ENCODE results near the gene CLINT1. TPM values are rescaled to one million over a fixed set of nuclear protein-coding genes. Genes with fewer than 3 reads are reported as not detected.

Gene CLINT1
- polyA plus RNA-seq, 2 of the 4 experiments (the other 2 are of a cell fraction) = 89.7 to 185 TPM

- no peak for DNase-seq (ENCODE audit: low read depth in 1 of 2, low spot score in 1 of 2)
- ChIA-PET CTCF (interaction anchor here (0.7 to 6.9 kb wide), 2 partner anchors 12 to 21 kb away, joined by 3 to 30 read pairs; no protein-coding TSS in a partner anchor), POLR2A (no interaction called here)
- TF ChIP-seq HOXB5 (CRISPR knock-in tag; IDR thresholded peaks at IDR 0.05) (no peak), HOXA7 (CRISPR knock-in tag; IDR thresholded peaks at IDR 0.05) (no peak), MAFK (IDR thresholded peaks at IDR 0.05; ENCODE audit: partially characterized antibody) (no peak), BHLHE40 (IDR thresholded peaks at IDR 0.05; ENCODE audit: low read depth, low read length) (no peak), RFX5 (IDR thresholded peaks at IDR 0.05) (no peak), MAX (IDR thresholded peaks at IDR 0.05) (no peak), JUNB (IDR thresholded peaks at IDR 0.05) (no peak), CHD4 (IDR thresholded peaks at IDR 0.05; ENCODE audit: borderline replicate concordance) (no peak), TP53 (CRISPR knock-in tag; IDR thresholded peaks at IDR 0.05) (no peak), SMC3 (IDR thresholded peaks at IDR 0.05) (no peak), GATA3 (IDR thresholded peaks at IDR 0.05; ENCODE audit: borderline replicate concordance) (no peak), CBX8 (IDR thresholded peaks at IDR 0.05) (no peak), ELK1 (IDR thresholded peaks at IDR 0.05; ENCODE audit: low read depth, low read length) (no peak), REST (IDR thresholded peaks at IDR 0.05) (no peak), EHMT2 (IDR thresholded peaks at IDR 0.05; ENCODE audit: low read depth) (no peak), RCOR1 (IDR thresholded peaks at IDR 0.05; ENCODE audit: low read depth, low read length) (no peak), JUN (IDR thresholded peaks at IDR 0.05) (no peak)
- TF ChIP-seq, protein P1, sequence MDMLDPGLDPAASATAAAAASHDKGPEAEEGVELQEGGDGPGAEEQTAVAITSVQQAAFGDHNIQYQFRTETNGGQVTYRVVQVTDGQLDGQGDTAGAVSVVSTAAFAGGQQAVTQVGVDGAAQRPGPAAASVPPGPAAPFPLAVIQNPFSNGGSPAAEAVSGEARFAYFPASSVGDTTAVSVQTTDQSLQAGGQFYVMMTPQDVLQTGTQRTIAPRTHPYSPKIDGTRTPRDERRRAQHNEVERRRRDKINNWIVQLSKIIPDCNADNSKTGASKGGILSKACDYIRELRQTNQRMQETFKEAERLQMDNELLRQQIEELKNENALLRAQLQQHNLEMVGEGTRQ (IDR thresholded peaks at IDR 0.05) = no peak
- H3K27ac ChIP-seq = no peak overlapping the region
- no peak overlapping the region for H3K4me3 ChIP-seq
- no peaks in the 10 kb centered on the region for H3K4me1 ChIP-seq
- H3K4me2 ChIP-seq = no peak overlapping the region
- FAIRE-seq = no peak
- 90% methylated on average over 5 of the region's 5 CpGs for WGBS (ENCODE audit: missing lambda C conversion rate)
- H3K9me3 ChIP-seq = no peaks in the 10 kb centered on the region
- ATAC-seq = no peak
Observed at GRCh38 chr5:157835041-157835440, 23.9 kb downstream of the CLINT1 start.

DNA sequence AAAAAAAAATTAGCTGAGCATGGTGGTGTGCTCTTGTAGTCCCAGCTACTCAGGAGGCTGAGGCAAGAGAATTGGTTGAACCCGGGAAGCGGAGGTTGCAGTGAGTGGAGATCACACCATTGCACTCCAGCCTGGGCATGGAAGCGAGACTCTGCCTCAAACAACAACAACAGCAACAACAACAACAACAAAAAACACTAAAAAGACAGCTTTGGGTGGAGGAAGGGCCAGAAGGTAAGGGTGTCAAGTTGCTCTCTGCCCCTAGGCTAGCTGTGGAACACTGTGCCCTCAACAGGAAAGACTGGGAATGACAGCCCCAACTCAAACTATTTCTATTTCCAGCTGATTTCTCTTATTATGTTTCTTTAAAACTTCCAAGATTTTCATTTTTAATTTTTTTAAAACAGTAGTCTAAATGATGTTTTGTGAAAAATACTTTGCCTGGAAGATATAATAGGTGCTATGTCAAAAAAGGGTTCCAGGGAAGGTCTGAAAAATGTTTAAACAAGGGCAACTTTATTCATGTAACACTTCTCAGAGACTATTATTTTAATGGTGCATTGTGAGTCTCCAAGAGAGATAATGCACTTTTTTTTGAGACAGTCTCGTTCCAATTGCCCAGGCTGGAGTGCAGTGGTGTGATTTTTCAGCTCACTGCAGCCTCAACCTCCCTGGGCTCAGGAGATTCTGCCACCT, 29.9 kb downstream of the CLINT1 start:
- TF ChIP-seq, protein P2, sequence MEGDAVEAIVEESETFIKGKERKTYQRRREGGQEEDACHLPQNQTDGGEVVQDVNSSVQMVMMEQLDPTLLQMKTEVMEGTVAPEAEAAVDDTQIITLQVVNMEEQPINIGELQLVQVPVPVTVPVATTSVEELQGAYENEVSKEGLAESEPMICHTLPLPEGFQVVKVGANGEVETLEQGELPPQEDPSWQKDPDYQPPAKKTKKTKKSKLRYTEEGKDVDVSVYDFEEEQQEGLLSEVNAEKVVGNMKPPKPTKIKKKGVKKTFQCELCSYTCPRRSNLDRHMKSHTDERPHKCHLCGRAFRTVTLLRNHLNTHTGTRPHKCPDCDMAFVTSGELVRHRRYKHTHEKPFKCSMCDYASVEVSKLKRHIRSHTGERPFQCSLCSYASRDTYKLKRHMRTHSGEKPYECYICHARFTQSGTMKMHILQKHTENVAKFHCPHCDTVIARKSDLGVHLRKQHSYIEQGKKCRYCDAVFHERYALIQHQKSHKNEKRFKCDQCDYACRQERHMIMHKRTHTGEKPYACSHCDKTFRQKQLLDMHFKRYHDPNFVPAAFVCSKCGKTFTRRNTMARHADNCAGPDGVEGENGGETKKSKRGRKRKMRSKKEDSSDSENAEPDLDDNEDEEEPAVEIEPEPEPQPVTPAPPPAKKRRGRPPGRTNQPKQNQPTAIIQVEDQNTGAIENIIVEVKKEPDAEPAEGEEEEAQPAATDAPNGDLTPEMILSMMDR (IDR thresholded peaks at IDR 0.05) = peak; percentile 11; the same call in 2 of the 3 replicates
- TF ChIP-seq MYC (IDR thresholded peaks at IDR 0.05; ENCODE audit: borderline replicate concordance, low read length) = no peak
- 90% methylated on average over 4 of the region's 4 CpGs for WGBS (ENCODE audit: missing lambda C conversion rate)
- CTCF ChIA-PET = interaction anchor here (0.6 to 1.3 kb wide), 8 partner anchors 9 to 1277 kb away, joined by 3 to 8 read pairs (median 4); no protein-coding TSS in a partner anchor
- Histone ChIP-seq H3K9me3 (no peaks in the 10 kb centered on the region), H3K4me2 (no peak overlapping the region), H3K4me3 (no peak overlapping the region), H3K4me1 (peaks cover 12% of the 10 kb centered on the region; the same call in 1 of the 3 replicates), H3K27ac (no peak overlapping the region)
- POLR2A ChIA-PET = interaction anchor here (0.6 kb wide), 2 partner anchors 221 to 244 kb away, joined by 3 read pairs; no protein-coding TSS in a partner anchor
- peak; percentile 73 to 81; a peak in 4 of 6 replicates for ATAC-seq
- no peak for FAIRE-seq
- DNase-seq (ENCODE audit: low read depth in 1 of 2, low spot score in 1 of 2) = peak; percentile 13 to 19
